PFSK-1 (cell line): Measurements from ENCODE around the gene GSK3A.

Experiments used
- FOXP2 ChIP-seq: optimal IDR thresholded peaks from 2 replicates; pipeline ENCODE3; 2011; ENCODE audit warnings: borderline replicate concordance, control low read depth, inconsistent platforms; ENCODE audit not compliant: insufficient read depth; ENCODE audit errors: extremely low read length, extremely low read depth
- POLR2AphosphoS5 ChIP-seq: IDR thresholded peaks from 2 replicates; pipeline ENCODE4 v1.6.1; 2012; ENCODE audit warnings: low read depth, mild to moderate bottlenecking, control low read depth, low read length, moderate library complexity
- REST ChIP-seq, 2 experiments: IDR thresholded peaks; 2 replicates each; pipeline versions ENCODE4 v1.6.1 to v1.8.0; 2011 to 2012; ENCODE audit warnings: low read depth in 2 of 2, low read length in 2 of 2, control low read depth in 1 of 2, inconsistent platforms in 1 of 2, mild to moderate bottlenecking in 1 of 2, moderate library complexity in 1 of 2; ENCODE audit not compliant: insufficient read depth in 1 of 2
- SIN3A ChIP-seq: IDR thresholded peaks from 2 replicates; pipeline ENCODE4 v1.6.1; 2012; ENCODE audit warnings: mild to moderate bottlenecking, low read length, moderate library complexity, borderline replicate concordance; ENCODE audit not compliant: insufficient read depth
- TAF1 ChIP-seq: IDR thresholded peaks from 2 replicates; pipeline ENCODE4 v1.6.1; 2012; ENCODE audit warnings: low read length, control low read depth, borderline replicate concordance; ENCODE audit not compliant: insufficient read depth

- TF ChIP-seq REST (IDR thresholded peaks at IDR 0.05; ENCODE audit: insufficient read depth in 1 of 2, low read depth in 2 of 2, low read length in 2 of 2) (no peak), SIN3A (no peak), POLR2AphosphoS5 (no peak), TAF1 (no peak), FOXP2 (no peak)
Observed at GRCh38 chr19:42202290-42202880, 40.0 kb downstream of the GSK3A start.
